HG02623 (cell line): ENCODE data around the gene TMEM86A.

Source experiments
- ATAC-seq: cut with Tn5 transposase; IDR thresholded peaks from one replicate; pipeline ENCODE4 v1.9.1; 2021; ENCODE audit warnings: moderate library complexity; ENCODE audit not compliant: unreplicated experiment

Gene TMEM86A

GRCh38 chr11:18699848-18700261 is 1.3 kb downstream of the TMEM86A start:
- ATAC-seq = no peak

GRCh38 chr11:18700375-18700774 is 1.8 kb downstream of the TMEM86A start:
- ATAC-seq = no peak

DNA sequence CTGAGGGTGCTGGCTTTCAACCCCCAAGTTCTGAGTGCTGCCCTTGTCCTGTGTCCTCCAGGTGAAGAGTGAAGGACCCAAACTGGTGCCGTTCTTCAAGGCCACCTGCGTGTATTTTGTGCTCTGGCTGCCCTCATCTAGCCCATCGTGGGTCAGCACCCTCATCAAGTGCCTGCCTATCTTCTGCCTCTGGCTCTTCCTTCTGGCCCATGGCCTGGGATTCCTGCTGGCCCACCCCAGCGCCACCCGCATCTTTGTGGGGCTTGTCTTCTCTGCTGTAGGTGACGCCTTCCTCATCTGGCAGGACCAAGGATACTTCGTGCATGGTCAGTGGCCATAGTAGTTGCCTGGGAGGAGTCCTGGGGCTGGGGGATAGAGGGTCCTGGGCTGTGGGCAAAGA is 2.3 kb downstream of the TMEM86A start:
- no peak for ATAC-seq

DNA sequence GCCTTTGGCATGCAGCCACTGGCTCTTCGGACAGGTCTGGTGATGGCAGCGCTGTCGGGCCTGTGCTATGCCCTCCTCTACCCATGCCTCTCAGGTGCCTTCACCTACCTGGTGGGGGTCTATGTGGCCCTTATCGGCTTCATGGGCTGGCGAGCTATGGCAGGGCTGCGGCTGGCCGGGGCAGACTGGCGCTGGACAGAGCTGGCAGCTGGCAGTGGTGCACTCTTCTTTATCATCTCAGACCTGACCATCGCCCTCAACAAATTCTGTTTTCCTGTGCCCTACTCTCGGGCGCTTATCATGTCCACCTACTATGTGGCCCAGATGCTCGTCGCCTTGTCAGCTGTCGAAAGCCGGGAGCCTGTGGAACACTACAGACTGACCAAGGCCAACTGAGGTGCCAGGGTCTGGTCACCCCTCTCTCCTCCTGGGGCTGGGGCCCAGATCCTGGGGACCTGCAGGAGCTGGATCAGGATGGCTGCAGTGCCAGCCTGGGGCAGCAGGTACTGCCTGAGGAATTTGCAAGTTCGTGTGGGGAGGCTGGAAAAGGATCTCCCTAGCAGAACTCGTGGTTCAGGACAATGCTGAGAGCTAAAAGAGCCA is 3.1 kb downstream of the TMEM86A start:
- no peak for ATAC-seq

GRCh38 chr11:18703001-18703763 is 4.6 kb downstream of the TMEM86A start:
- no peak for ATAC-seq

- no peak for ATAC-seq
These were observed 5.6 kb downstream of the TMEM86A start for GRCh38 chr11:18704045-18704645.

DNA sequence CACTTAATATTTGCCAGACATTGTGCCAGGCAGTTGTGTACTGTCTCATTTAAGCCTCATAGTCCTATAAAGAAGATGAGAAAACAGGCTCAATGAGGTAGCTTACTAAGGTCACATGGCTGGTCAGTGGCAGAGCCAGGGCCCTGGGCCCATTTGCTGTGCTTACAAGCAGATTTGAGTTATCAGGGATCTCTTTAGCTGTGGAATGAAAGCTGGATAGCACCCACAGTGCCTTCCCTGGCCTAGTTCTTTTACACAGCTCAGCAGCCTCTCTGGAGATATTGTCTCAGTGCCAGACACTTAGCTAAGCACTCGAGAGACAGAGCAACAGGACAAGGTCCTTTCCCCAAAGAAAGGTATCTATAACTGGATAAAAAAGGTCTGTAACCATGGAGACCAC is 6.1 kb downstream of the TMEM86A start:
- ATAC-seq = no peak

GRCh38 chr11:18705651-18706281 is 7.2 kb downstream of the TMEM86A start:
- no peak for ATAC-seq

- no peak for ATAC-seq
These were observed 8.0 kb downstream of the TMEM86A start for GRCh38 chr11:18706330-18707243.

DNA sequence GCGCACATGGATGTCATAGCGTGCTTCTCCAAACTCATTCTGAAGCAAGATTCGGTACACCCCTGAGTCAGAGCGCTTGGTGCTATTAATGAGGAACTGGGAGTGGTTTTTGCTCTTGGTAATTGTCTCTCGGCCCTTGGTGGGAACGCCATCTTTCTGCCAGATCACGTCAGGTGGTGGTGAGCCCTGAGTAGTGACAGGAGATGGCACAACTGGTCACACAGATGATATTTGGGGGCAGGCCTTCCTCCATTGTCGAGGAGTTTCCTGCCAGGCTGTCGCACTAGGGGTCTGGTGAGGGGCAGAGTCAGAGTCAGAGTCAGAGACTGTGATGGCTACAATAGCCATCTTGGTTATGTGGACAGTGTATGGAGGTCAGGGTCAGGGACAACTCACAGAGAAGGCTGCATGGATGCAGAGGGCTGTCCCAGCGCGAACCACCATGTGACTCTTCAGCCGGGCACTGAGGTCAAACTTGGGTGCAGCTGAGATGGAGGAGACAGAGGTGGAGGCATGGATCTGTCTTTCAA is 9.3 kb downstream of the TMEM86A start:
- no peak for ATAC-seq

GRCh38 chr11:18709414-18709813 is 10.8 kb downstream of the TMEM86A start:
- no peak for ATAC-seq

- no peak for ATAC-seq
These were observed 12.0 kb downstream of the TMEM86A start for GRCh38 chr11:18710545-18710944.

- ATAC-seq = no peak
These were observed 15.3 kb downstream of the TMEM86A start for GRCh38 chr11:18713646-18714442.

- ATAC-seq = no peak
These were observed 15.8 kb downstream of the TMEM86A start for GRCh38 chr11:18714443-18714780.

- ATAC-seq = no peak
These were observed 16.9 kb downstream of the TMEM86A start for GRCh38 chr11:18715476-18715875.

DNA sequence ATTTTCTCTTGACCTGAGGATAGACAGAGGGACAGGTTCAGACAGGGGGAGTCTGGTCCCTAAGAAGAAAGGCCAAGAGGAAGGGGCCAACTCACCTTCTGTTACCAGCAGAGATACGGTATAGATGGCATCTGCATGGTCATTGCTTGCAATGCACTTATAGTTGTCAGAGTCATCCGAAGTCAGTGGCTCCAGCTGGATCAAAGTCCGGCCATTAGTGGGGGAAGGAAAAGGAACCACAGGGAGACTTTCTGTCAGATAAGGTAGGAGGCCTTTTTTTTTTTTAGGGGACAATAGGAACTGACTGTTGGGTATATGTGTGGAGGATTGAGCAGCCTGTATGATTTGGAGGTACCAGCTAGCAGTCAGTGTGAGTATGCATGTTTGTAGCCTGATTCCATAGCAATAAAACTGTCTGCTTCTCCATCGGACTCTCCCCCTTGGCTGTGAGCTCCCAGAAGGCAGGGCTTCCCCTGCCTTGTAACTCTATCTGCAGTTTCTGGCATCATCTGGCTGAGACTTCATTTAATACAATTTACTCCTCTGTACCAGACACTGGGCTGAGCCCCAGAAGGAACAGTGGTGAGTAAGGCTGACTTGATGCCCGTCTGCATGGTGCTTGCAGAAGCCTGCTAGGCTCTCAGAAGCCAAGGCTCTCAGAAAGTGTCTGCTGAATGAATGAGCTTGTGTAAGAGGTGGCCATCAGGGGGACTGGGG is 21.7 kb downstream of the TMEM86A start:
- no peak for ATAC-seq

- peak; percentile 74 for ATAC-seq
These were observed 22.4 kb downstream of the TMEM86A start for GRCh38 chr11:18720808-18721560.

GRCh38 chr11:18721561-18722292 is 23.1 kb downstream of the TMEM86A start:
- peak; percentile 40 for ATAC-seq
